IMR-90 (cell line): ENCODE data around the gene SEPTIN5. TPM values are rescaled to one million over a fixed set of nuclear protein-coding genes. Genes with fewer than 3 reads are reported as not detected.

Source experiments
- ATAC-seq: fragments of 200-7000 bp; cut with Tn5 transposase; 2 replicates; pipeline ENCODE4 v1.9.1; 2020; ENCODE audit warnings: low read depth, mild to moderate bottlenecking, moderate library complexity
- BruUV-seq: library from RNA; stranded (reverse); fragments of 400-500 nt; replicated peaks from 2 replicates; lab custom pipeline; 2021; lab: Mats Ljungman, UMichigan
- CTCF ChIA-PET: fragments of 300-600 bp; formaldehyde crosslinking; extraction: SDS; loops from one replicate; lab custom pipeline; 2021; ENCODE audit warnings: antibody characterized with exemption; lab: Yijun Ruan, JAX
- POLR2A ChIA-PET: fragments of 300-600 bp; sonication (Branson Sonifier 250); formaldehyde crosslinking; loops from one replicate; lab custom pipeline; 2022; ENCODE audit warnings: antibody characterized with exemption; ENCODE audit not compliant: unreplicated experiment; lab: Charles Lee
- DNase-seq: peaks from one replicate; pipeline ENCODE4 v3.0.0; 2013
- H2AFZ ChIP-seq: replicated peaks from 2 replicates; pipeline ENCODE3; 2013; ENCODE audit warnings: low read length, mild to moderate bottlenecking; ENCODE audit not compliant: poor library complexity
- H2AK5ac ChIP-seq: 2 replicates; pipeline ENCODE4 v1.6.1; 2013; ENCODE audit warnings: low read depth, low read length, inconsistent platforms
- H2AK9ac ChIP-seq: replicated peaks from 2 replicates; pipeline ENCODE3; 2013; ENCODE audit warnings: mild to moderate bottlenecking, low read depth, low read length, moderate library complexity; ENCODE audit not compliant: poor library complexity
- H2BK120ac ChIP-seq: 2 replicates; pipeline ENCODE4 v1.6.1; 2013; ENCODE audit warnings: low read depth, low read length, inconsistent platforms
- H2BK15ac ChIP-seq: 3 replicates; pipeline ENCODE4 v1.6.1; 2013; ENCODE audit warnings: low read depth, low read length, inconsistent platforms
- H2BK20ac ChIP-seq: 2 replicates; pipeline ENCODE4 v1.6.1; 2013; ENCODE audit warnings: low read depth, mild to moderate bottlenecking, inconsistent platforms, low read length, moderate library complexity
- H2BK5ac ChIP-seq: 2 replicates; pipeline ENCODE4 v1.6.1; 2013; ENCODE audit warnings: mild to moderate bottlenecking, low read depth, low read length, inconsistent platforms; ENCODE audit not compliant: poor library complexity, severe bottlenecking
- H3K14ac ChIP-seq: replicated peaks from 2 replicates; pipeline ENCODE4 v1.6.1; 2013; ENCODE audit warnings: low read depth, low read length, inconsistent platforms
- H3K18ac ChIP-seq: 2 replicates; pipeline ENCODE4 v1.6.1; 2013; ENCODE audit warnings: low read depth, low read length, control low read depth
- H3K23ac ChIP-seq: 2 replicates; pipeline ENCODE4 v1.6.1; 2013; ENCODE audit warnings: low read depth, low read length, inconsistent platforms
- H3K27ac ChIP-seq: 2 replicates; pipeline ENCODE4 v1.5.1; 2013; ENCODE audit warnings: mild to moderate bottlenecking, control low read depth, low read length; ENCODE audit not compliant: insufficient read depth
- H3K27me3 ChIP-seq: 2 replicates; pipeline ENCODE4 v1.6.1; 2013; ENCODE audit warnings: low read length; ENCODE audit not compliant: control insufficient read depth, insufficient read depth
- H3K36me3 ChIP-seq: 2 replicates; pipeline ENCODE4 v1.6.1; 2013; ENCODE audit warnings: low read length, mixed read lengths; ENCODE audit not compliant: control insufficient read depth, insufficient read depth
- H3K4ac ChIP-seq: 2 replicates; pipeline ENCODE4 v1.6.1; 2013; ENCODE audit warnings: low read depth, low read length, inconsistent platforms
- H3K4me1 ChIP-seq: 2 replicates; pipeline ENCODE4 v1.6.1; 2013; ENCODE audit warnings: low read length, mixed read lengths; ENCODE audit not compliant: control insufficient read depth, insufficient read depth
- H3K4me2 ChIP-seq: 2 replicates; pipeline ENCODE4 v1.6.1; 2013; ENCODE audit warnings: low read depth, mild to moderate bottlenecking, control low read depth, low read length, moderate library complexity
- H3K4me3 ChIP-seq: 2 replicates; pipeline ENCODE4 v1.5.1; 2013; ENCODE audit warnings: low read depth, mild to moderate bottlenecking, control low read depth, low read length, moderate library complexity; ENCODE audit not compliant: insufficient read depth
- H3K56ac ChIP-seq: 2 replicates; pipeline ENCODE4 v1.6.1; 2013; ENCODE audit warnings: low read length, inconsistent platforms; ENCODE audit not compliant: insufficient read depth; ENCODE audit errors: extremely low read depth
- H3K79me1 ChIP-seq, 2 experiments: 2 replicates each; pipeline ENCODE4 v1.6.1; 2013; ENCODE audit warnings: low read length in 2 of 2, inconsistent platforms in 1 of 2, low read depth in 1 of 2
- H3K9ac ChIP-seq: 2 replicates; pipeline ENCODE4 v1.6.1; 2013; ENCODE audit warnings: low read depth, low read length, control low read depth
- H3K9me1 ChIP-seq: 2 replicates; pipeline ENCODE4 v1.6.1; 2013; ENCODE audit warnings: low read length, inconsistent platforms; ENCODE audit not compliant: insufficient read depth
- H3K9me3 ChIP-seq: 2 replicates; pipeline ENCODE4 v1.6.1; 2013; ENCODE audit warnings: low read length; ENCODE audit not compliant: control insufficient read depth, insufficient read depth
- H4K20me1 ChIP-seq: 2 replicates; pipeline ENCODE4 v1.6.1; 2013; ENCODE audit warnings: low read length, inconsistent platforms; ENCODE audit not compliant: insufficient read depth
- H4K5ac ChIP-seq: 2 replicates; pipeline ENCODE4 v1.6.1; 2013; ENCODE audit warnings: mild to moderate bottlenecking, low read depth, low read length, control low read depth
- H4K8ac ChIP-seq, 2 experiments: 2 replicates each; pipeline ENCODE4 v1.6.1; 2013; ENCODE audit warnings: low read depth in 2 of 2, low read length in 2 of 2, control low read depth in 1 of 2, inconsistent platforms in 1 of 2
- H4K91ac ChIP-seq: 2 replicates; pipeline ENCODE4 v1.6.1; 2013; ENCODE audit warnings: low read depth, low read length, inconsistent platforms; ENCODE audit not compliant: insufficient read depth
- BHLHE40 ChIP-seq: fragments of 150-350 bp; IDR thresholded peaks from 2 replicates; pipeline ENCODE4 v1.6.1; 2016; ENCODE audit warnings: mild to moderate bottlenecking, low read depth, low read length
- CEBPB ChIP-seq: IDR thresholded peaks from 2 replicates; pipeline ENCODE4 v1.6.1; 2012; ENCODE audit warnings: low read depth, low read length, improper control_type of control experiment
- CHD1 ChIP-seq: IDR thresholded peaks from 2 replicates; pipeline ENCODE4 v1.6.1; 2012; ENCODE audit warnings: low read depth, low read length, improper control_type of control experiment
- FOS ChIP-seq: fragments of 150-350 bp; IDR thresholded peaks from 2 replicates; pipeline ENCODE4 v1.6.1; 2016; ENCODE audit warnings: low read depth, low read length
- MAFK ChIP-seq: IDR thresholded peaks from 2 replicates; pipeline ENCODE4 v1.6.1; 2012; ENCODE audit warnings: low read depth, low read length, improper control_type of control experiment
- MAZ ChIP-seq: IDR thresholded peaks from 2 replicates; pipeline ENCODE4 v1.6.1; 2012; ENCODE audit warnings: low read depth, mild to moderate bottlenecking, low read length, improper control_type of control experiment, moderate library complexity, borderline replicate concordance
- MXI1 ChIP-seq: IDR thresholded peaks from 2 replicates; pipeline ENCODE4 v1.6.1; 2012; ENCODE audit warnings: low read depth, mild to moderate bottlenecking, low read length, moderate library complexity, borderline replicate concordance
- NFE2L2 ChIP-seq: fragments of 150-350 bp; IDR thresholded peaks from 2 replicates; pipeline ENCODE4 v1.6.1; 2016; ENCODE audit warnings: low read depth, mild to moderate bottlenecking, low read length
- POLR2A ChIP-seq: IDR thresholded peaks from 2 replicates; pipeline ENCODE4 v1.6.1; 2012; ENCODE audit warnings: mild to moderate bottlenecking, low read depth, low read length
- RAD21 ChIP-seq: IDR thresholded peaks from 2 replicates; pipeline ENCODE4 v1.6.1; 2012; ENCODE audit warnings: low read length, improper control_type of control experiment
- RCOR1 ChIP-seq: IDR thresholded peaks from 2 replicates; pipeline ENCODE4 v1.6.1; 2012; ENCODE audit warnings: mild to moderate bottlenecking, low read length, improper control_type of control experiment; ENCODE audit not compliant: insufficient replicate concordance
- RFX5 ChIP-seq: IDR thresholded peaks from 2 replicates; pipeline ENCODE4 v1.8.0; 2012; ENCODE audit warnings: low read depth, mild to moderate bottlenecking, low read length, moderate library complexity
- SMC3 ChIP-seq: fragments of 150-350 bp; IDR thresholded peaks from 2 replicates; pipeline ENCODE4 v1.6.1; 2016; ENCODE audit warnings: low read depth, mild to moderate bottlenecking, antibody characterized with exemption, low read length, moderate library complexity
- WGBS, 2 experiments: methylation state at CpG; one replicate each; pipeline versions ENCODE4 v1.1.5 to v1.1.7; 2013; ENCODE audit warnings: missing lambda C conversion rate in 2 of 2; ENCODE audit not compliant: insufficient read length in 1 of 2; ENCODE audit errors: extremely low coverage in 2 of 2; 5-methylcytosine and 5-hydroxymethylcytosine counted together
- dilution Hi-C: fragments of 300-500 bp; cut with HindIII; formaldehyde crosslinking; loops from one replicate; pipeline ENCODE4 v1.14.3; 2018; ENCODE audit warnings: low sequenced_read_pairs; ENCODE audit not compliant: unreplicated experiment
- in situ Hi-C: fragments of 300-500 bp; cut with MboI; formaldehyde crosslinking; loops from 3 replicates; pipeline ENCODE4 v1.14.3; 2019; ENCODE audit warnings: low sequenced_read_pairs, inconsistent platforms, mixed read lengths
- intact Hi-C: fragments of 100-400 bp; cut with micrococcal nuclease; formaldehyde crosslinking; loops from 2 replicates; pipeline ENCODE4 v1.10.0; 2022
- polyA plus RNA-seq, 3 experiments: library from polyadenylated mRNA; depleted of rRNA; stranded (reverse); fragments of >200 nt; gene quantifications; 2 replicates each; pipeline ENCODE4 v1.2.3, GENCODE V29; 2012; ENCODE audit warnings: low replicate concordance in 1 of 3
- total RNA-seq: library from RNA; depleted of rRNA; stranded (reverse); fragments of >200 nt; gene quantifications from 2 replicates; pipeline ENCODE4 v1.2.3, GENCODE V29; 2012
- TF ChIP-seq, protein P1 (sequence below): fragments of 150-350 bp; IDR thresholded peaks from 2 replicates; pipeline ENCODE4 v1.6.1; 2016; ENCODE audit warnings: low read depth, mild to moderate bottlenecking, low read length, moderate library complexity, borderline replicate concordance
- TF ChIP-seq, protein P2 (sequence below): conservative IDR thresholded peaks from 2 replicates; pipeline ENCODE4 v1.5.1; 2012; ENCODE audit warnings: mild to moderate bottlenecking, low read depth, low read length, improper control_type of control experiment
- TF ChIP-seq, protein P3 (sequence below): fragments of 150-350 bp; IDR thresholded peaks from 2 replicates; pipeline ENCODE4 v1.6.1; 2017; ENCODE audit warnings: mild to moderate bottlenecking, antibody characterized with exemption, low read length, low read depth

Gene SEPTIN5
- total and polyA plus RNA-seq, 2 of the 4 experiments (the other 2 are of a cell fraction) = 16.8 to 20.7 TPM

GRCh38 chr22:19693581-19693980 lies 20.7 kb upstream of the SEPTIN5 start:
- no peak overlapping the region for H2AK9ac ChIP-seq
- no peak overlapping the region; the same call in 1 of the 2 replicates for H2AK5ac ChIP-seq
- H3K9me1 ChIP-seq = no peaks in the 10 kb centered on the region; the same call in 1 of the 2 replicates
- no peak overlapping the region for H3K27ac ChIP-seq
- H3K4ac ChIP-seq = no peak overlapping the region
- H2BK120ac ChIP-seq = no peak overlapping the region
- H4K5ac ChIP-seq = no peak overlapping the region
- H3K4me1 ChIP-seq = no peaks in the 10 kb centered on the region; the same call in 1 of the 2 replicates
- DNase-seq (no peak), ATAC-seq (no peak)
- intact Hi-C loops = no loop called here
- TF ChIP-seq MXI1 = no peak
- TF ChIP-seq, protein P1, sequence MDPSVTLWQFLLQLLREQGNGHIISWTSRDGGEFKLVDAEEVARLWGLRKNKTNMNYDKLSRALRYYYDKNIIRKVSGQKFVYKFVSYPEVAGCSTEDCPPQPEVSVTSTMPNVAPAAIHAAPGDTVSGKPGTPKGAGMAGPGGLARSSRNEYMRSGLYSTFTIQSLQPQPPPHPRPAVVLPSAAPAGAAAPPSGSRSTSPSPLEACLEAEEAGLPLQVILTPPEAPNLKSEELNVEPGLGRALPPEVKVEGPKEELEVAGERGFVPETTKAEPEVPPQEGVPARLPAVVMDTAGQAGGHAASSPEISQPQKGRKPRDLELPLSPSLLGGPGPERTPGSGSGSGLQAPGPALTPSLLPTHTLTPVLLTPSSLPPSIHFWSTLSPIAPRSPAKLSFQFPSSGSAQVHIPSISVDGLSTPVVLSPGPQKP = no peak
- no peak for TF ChIP-seq CEBPB
- TF ChIP-seq MAZ = no peak
- TF ChIP-seq POLR2A = no peak
- TF ChIP-seq RFX5 = no peak
- TF ChIP-seq, protein P2, sequence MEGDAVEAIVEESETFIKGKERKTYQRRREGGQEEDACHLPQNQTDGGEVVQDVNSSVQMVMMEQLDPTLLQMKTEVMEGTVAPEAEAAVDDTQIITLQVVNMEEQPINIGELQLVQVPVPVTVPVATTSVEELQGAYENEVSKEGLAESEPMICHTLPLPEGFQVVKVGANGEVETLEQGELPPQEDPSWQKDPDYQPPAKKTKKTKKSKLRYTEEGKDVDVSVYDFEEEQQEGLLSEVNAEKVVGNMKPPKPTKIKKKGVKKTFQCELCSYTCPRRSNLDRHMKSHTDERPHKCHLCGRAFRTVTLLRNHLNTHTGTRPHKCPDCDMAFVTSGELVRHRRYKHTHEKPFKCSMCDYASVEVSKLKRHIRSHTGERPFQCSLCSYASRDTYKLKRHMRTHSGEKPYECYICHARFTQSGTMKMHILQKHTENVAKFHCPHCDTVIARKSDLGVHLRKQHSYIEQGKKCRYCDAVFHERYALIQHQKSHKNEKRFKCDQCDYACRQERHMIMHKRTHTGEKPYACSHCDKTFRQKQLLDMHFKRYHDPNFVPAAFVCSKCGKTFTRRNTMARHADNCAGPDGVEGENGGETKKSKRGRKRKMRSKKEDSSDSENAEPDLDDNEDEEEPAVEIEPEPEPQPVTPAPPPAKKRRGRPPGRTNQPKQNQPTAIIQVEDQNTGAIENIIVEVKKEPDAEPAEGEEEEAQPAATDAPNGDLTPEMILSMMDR = no peak
- no peak for TF ChIP-seq SMC3
- no peak for TF ChIP-seq RCOR1
- TF ChIP-seq, protein P3, sequence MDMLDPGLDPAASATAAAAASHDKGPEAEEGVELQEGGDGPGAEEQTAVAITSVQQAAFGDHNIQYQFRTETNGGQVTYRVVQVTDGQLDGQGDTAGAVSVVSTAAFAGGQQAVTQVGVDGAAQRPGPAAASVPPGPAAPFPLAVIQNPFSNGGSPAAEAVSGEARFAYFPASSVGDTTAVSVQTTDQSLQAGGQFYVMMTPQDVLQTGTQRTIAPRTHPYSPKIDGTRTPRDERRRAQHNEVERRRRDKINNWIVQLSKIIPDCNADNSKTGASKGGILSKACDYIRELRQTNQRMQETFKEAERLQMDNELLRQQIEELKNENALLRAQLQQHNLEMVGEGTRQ = no peak
- TF ChIP-seq CHD1 = no peak
- no peak for TF ChIP-seq RAD21
- no peak for TF ChIP-seq BHLHE40
- no peak for TF ChIP-seq FOS
- TF ChIP-seq NFE2L2 = no peak
- TF ChIP-seq MAFK = no peak
- no peak overlapping the region for H3K14ac ChIP-seq
- no peak overlapping the region for H3K4me2 ChIP-seq
- POLR2A ChIA-PET = no interaction called here
- dilution Hi-C loops = no loop called here
- in situ Hi-C loops = no loop called here
- WGBS, 2 experiments = no CpG with 5 or more reads among the region's 14 CpGs
- no peak overlapping the region for H4K91ac ChIP-seq
- no peak overlapping the region for H2AFZ ChIP-seq
- H4K20me1 ChIP-seq = no peaks in the 10 kb centered on the region
- no TSS peak for BruUV-seq
- no peak overlapping the region for H2BK5ac ChIP-seq
- no peaks in the 10 kb centered on the region for H3K9me3 ChIP-seq
- H3K23ac ChIP-seq = no peak overlapping the region
- no peak overlapping the region for H3K56ac ChIP-seq
- no peak overlapping the region for H2BK20ac ChIP-seq
- no peak overlapping the region for H3K4me3 ChIP-seq
- H2BK15ac ChIP-seq = no peak overlapping the region
- H3K36me3 ChIP-seq = no peaks in the 10 kb centered on the region
- no peak overlapping the region for H3K18ac ChIP-seq
- no peak overlapping the region for H3K9ac ChIP-seq
- H3K27me3 ChIP-seq = peaks cover 11% of the 10 kb centered on the region; the same call in 1 of the 2 replicates
- no peak overlapping the region for H4K8ac ChIP-seq
- no peaks in the 10 kb centered on the region for H3K79me1 ChIP-seq
- CTCF ChIA-PET = no interaction called here
